Left ventricle myocardium inferior (tissue), 1 donor: ENCODE results near the gene CYFIP1. TPM values are rescaled to one million over a fixed set of nuclear protein-coding genes. Genes with fewer than 3 reads are reported as not detected.

ENCODE experiments used
- DNase-seq: peaks from one replicate; pipeline ENCODE4 v3.0.0-alpha.2; 2020
- H3K27ac ChIP-seq: fragments of 200-600 bp; replicated peaks from 2 replicates; pipeline ENCODE4 v1.8.0; 2021
- H3K27me3 ChIP-seq: fragments of 200-600 bp; 2 replicates; pipeline ENCODE4 v1.8.0; 2021; ENCODE audit warnings: low read depth
- H3K36me3 ChIP-seq: fragments of 200-600 bp; 2 replicates; pipeline ENCODE4 v1.8.0; 2021
- H3K4me1 ChIP-seq: fragments of 200-600 bp; 2 replicates; pipeline ENCODE4 v1.8.0; 2021
- H3K4me3 ChIP-seq: fragments of 200-600 bp; 2 replicates; pipeline ENCODE4 v1.8.0; 2021; ENCODE audit warnings: mild to moderate bottlenecking, moderate library complexity
- H3K9me3 ChIP-seq: fragments of 200-600 bp; replicated peaks from 2 replicates; pipeline ENCODE4 v1.8.0; 2021
- CTCF ChIP-seq: fragments of 200-600 bp; IDR thresholded peaks from 2 replicates; pipeline ENCODE4 v1.8.0; 2021; ENCODE audit warnings: antibody characterized with exemption, mild to moderate bottlenecking, borderline replicate concordance
- intact Hi-C: fragments of 100-400 bp; cut with micrococcal nuclease; formaldehyde crosslinking; loops from one replicate; pipeline ENCODE4 v1.11.0; 2022
- total RNA-seq: library from RNA; stranded (reverse); fragmentation: NEBNext Ultra II Directional; extraction: Animal tissue kit (Norgen Biotek cat#: 25700); gene quantifications from one replicate; pipeline ENCODE4 v1.2.1, GENCODE V29; 2021
- donor health status: DM: no; HTN: yes; CAD: no; lungs with severe emphysema.

Gene CYFIP1
- total RNA-seq, 1 donor from 2014 or later, result 24.1 TPM

DNA sequence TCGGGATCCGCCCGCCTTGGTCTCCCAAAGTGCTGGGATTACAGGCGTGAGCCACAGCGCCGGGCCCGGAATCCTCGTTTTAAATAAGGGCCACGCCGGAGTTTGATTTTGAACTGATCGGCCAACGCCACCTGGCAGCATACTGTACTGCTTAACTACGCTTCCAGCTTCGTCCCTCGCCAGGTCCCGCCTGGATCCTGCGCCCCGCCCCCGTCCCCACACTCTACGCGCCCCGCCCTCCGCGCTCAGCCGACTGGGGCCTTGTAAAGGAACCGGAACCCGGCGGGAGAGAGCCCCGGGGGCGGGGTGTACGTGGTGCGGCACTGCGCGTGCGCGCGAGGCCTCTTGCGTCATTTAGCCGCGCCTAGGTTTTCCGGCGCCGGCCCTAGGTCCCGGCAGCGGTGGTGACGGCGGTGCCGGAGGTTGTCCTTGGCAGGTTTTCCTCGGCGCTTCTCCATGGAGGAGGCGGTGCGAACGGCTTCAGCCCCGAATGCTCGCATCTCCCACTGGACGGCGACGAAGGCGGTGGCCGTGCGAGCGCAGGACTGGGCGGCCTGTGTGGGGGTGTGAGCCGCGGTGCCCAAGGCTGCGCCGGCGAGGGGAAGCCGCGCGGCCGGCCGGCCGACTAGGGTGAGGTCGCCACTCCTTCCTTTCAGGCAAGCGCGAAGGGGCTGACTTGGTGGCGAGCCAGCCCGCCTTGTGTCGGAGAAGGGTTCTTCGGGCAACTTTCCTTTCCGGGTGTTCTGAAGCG, 141.7 kb downstream of the CYFIP1 start, which contains the start of gene NIPA2:
TSS of gene NIPA2 (plus strand) at position 375 of the 751 bp plus-strand sequence. CDS start 13,066 bp downstream, outside the sequence.
- peak; percentile 98 for DNase-seq
- no peak for TF ChIP-seq CTCF

DNA sequence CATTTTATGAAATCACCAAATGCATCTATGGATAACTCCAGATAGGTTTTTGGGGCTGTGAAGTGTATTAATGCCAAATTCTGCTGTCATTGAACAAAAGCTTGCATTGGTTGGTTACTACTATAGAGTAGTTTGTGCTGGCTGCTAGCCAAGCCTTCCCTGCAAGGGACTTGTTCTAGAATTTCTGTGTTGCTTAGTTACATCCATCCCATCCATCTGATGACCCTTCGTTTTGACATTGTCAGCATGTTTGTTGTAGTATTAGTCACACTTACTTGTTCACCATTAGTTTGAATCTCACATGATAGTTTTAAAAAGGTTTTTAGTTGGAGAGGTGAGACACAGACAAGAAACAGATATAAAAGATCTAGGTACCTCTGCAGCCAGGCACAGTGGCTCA, 148.7 kb downstream of the CYFIP1 start:
- no peak overlapping the region for H3K4me3 ChIP-seq
- TF ChIP-seq CTCF, result no peak
- H3K36me3 ChIP-seq, result peaks cover 11% of the 10 kb centered on the region
- no peak for DNase-seq
- H3K27ac ChIP-seq, result no peak overlapping the region
- no peaks in the 10 kb centered on the region for H3K27me3 ChIP-seq
- intact Hi-C loops, result no loop called here
- no peaks in the 10 kb centered on the region for H3K9me3 ChIP-seq
- no peaks in the 10 kb centered on the region for H3K4me1 ChIP-seq

More for the DNA sequence above, 141.7 kb downstream of the CYFIP1 start, which contains the start of gene NIPA2:
- intact Hi-C loops, result no loop called here
- no peaks in the 10 kb centered on the region for H3K9me3 ChIP-seq
- H3K4me3 ChIP-seq, result peak within 1 kb of the TSS; percentile 84
- peak within 1 kb of the TSS; percentile 94 for H3K27ac ChIP-seq
- no peaks in the 10 kb centered on the region for H3K27me3 ChIP-seq
- H3K4me1 ChIP-seq, result peaks cover 32% of the 10 kb centered on the region
- H3K36me3 ChIP-seq, result peaks cover 14% of the 10 kb centered on the region

- no peaks in the 10 kb centered on the region for H3K9me3 ChIP-seq
- intact Hi-C loops, result no loop called here
- TF ChIP-seq CTCF, result no peak
- H3K27me3 ChIP-seq, result no peaks in the 10 kb centered on the region
- peaks cover 42% of the 10 kb centered on the region for H3K36me3 ChIP-seq
- H3K27ac ChIP-seq, result no peak overlapping the region
- no peak for DNase-seq
- H3K4me3 ChIP-seq, result no peak overlapping the region
- no peaks in the 10 kb centered on the region for H3K4me1 ChIP-seq
Observed at GRCh38 chr15:22827125-22827524, 153.0 kb downstream of the CYFIP1 start.

- Histone ChIP-seq H3K27ac (no peak overlapping the region), H3K4me1 (no peaks in the 10 kb centered on the region), H3K9me3 (no peaks in the 10 kb centered on the region), H3K4me3 (no peak overlapping the region), H3K27me3 (no peaks in the 10 kb centered on the region), H3K36me3 (peaks cover 64% of the 10 kb centered on the region)
- intact Hi-C loops, result no loop called here
- no peak for DNase-seq
- TF ChIP-seq CTCF, result no peak
Observed at GRCh38 chr15:22823495-22824128, 156.6 kb downstream of the CYFIP1 start.

GRCh38 chr15:22819651-22820050, 160.5 kb downstream of the CYFIP1 start:
- Histone ChIP-seq H3K27ac (no peak overlapping the region), H3K36me3 (peaks cover 48% of the 10 kb centered on the region), H3K4me1 (no peaks in the 10 kb centered on the region), H3K9me3 (no peaks in the 10 kb centered on the region), H3K4me3 (no peak overlapping the region), H3K27me3 (no peaks in the 10 kb centered on the region)
- intact Hi-C loops, result no loop called here
- no peak for DNase-seq
- TF ChIP-seq CTCF, result no peak

Other genes with a start within 250 kb of the CYFIP1 start
- gene NIPA1, start 193.7 kb downstream of the CYFIP1 start, total RNA-seq, result 5.3 TPM
- gene NIPA2, start 141.7 kb downstream of the CYFIP1 start, total RNA-seq, result 21.4 TPM
- 11.3 TPM for gene TUBGCP5, start 59.2 kb upstream of the CYFIP1 start, total RNA-seq
- gene GOLGA6L1, start 156.5 kb upstream of the CYFIP1 start, total RNA-seq, result not detected